Activated T-cell treated with anti-CD3 and anti-CD28 coated beads for 48 hours (primary cell): Measurements from ENCODE around the gene ZRANB1.

ENCODE experiments used
- DNase-seq: peaks from one replicate; pipeline ENCODE4 v3.0.0-alpha.2; 2020; ENCODE audit warnings: low read depth

ZRANB1 gene

GRCh38 chr10:125020386-125020785 is 78.5 kb downstream of the ZRANB1 start:
- no peak for DNase-seq

- DNase-seq: no peak
Observed at GRCh38 chr10:125020871-125021270, 78.9 kb downstream of the ZRANB1 start.

GRCh38 chr10:125021686-125022344 is 79.9 kb downstream of the ZRANB1 start:
- DNase-seq: no peak

- no peak for DNase-seq
Observed at GRCh38 chr10:125022671-125023070, 80.7 kb downstream of the ZRANB1 start.

GRCh38 chr10:125023255-125023654 is 81.3 kb downstream of the ZRANB1 start:
- DNase-seq: no peak

GRCh38 chr10:125023862-125024496 is 82.1 kb downstream of the ZRANB1 start:
- no peak for DNase-seq

GRCh38 chr10:125024497-125025234 is 82.7 kb downstream of the ZRANB1 start:
- no peak for DNase-seq

- DNase-seq: no peak
Observed at GRCh38 chr10:125025341-125025740, 83.4 kb downstream of the ZRANB1 start.

GRCh38 chr10:125026036-125026931 is 84.4 kb downstream of the ZRANB1 start:
- DNase-seq: no peak

- no peak for DNase-seq
Observed at GRCh38 chr10:125026974-125027735, 85.2 kb downstream of the ZRANB1 start.

GRCh38 chr10:125027871-125028869 is 86.2 kb downstream of the ZRANB1 start:
- no peak for DNase-seq

GRCh38 chr10:125029584-125030242 is 87.8 kb downstream of the ZRANB1 start:
- DNase-seq: no peak

- DNase-seq: no peak
Observed at GRCh38 chr10:125030567-125031197, 88.8 kb downstream of the ZRANB1 start.

- DNase-seq: no peak
Observed at GRCh38 chr10:125032474-125033020, 90.6 kb downstream of the ZRANB1 start.

- DNase-seq: no peak
Observed at GRCh38 chr10:125033146-125033924, 91.4 kb downstream of the ZRANB1 start.

- no peak for DNase-seq
Observed at GRCh38 chr10:125034675-125035074, 92.8 kb downstream of the ZRANB1 start.

GRCh38 chr10:125035136-125035535 is 93.2 kb downstream of the ZRANB1 start:
- no peak for DNase-seq
